ENCODE results near the gene PLXDC1.

GRCh38 chr17:39122991-39123390 lies 28.4 kb downstream of the PLXDC1 start:
- TF ChIP-seq HDAC2 (IDR thresholded peaks at IDR 0.05; ENCODE audit: borderline replicate concordance in 1 of 2, low read depth in 2 of 2, low read length in 2 of 2) (no peak), PHF8 (conservative IDR thresholded peaks at IDR 0.05; ENCODE audit: low read depth, low read length) (no peak), TAF7 (optimal IDR thresholded peaks at IDR 0.05; ENCODE audit: borderline replicate concordance, low read depth, low read length) (no peak), SUZ12 (IDR thresholded peaks at IDR 0.05; ENCODE audit: low read length) (no peak)
- TF ChIP-seq, protein P1, sequence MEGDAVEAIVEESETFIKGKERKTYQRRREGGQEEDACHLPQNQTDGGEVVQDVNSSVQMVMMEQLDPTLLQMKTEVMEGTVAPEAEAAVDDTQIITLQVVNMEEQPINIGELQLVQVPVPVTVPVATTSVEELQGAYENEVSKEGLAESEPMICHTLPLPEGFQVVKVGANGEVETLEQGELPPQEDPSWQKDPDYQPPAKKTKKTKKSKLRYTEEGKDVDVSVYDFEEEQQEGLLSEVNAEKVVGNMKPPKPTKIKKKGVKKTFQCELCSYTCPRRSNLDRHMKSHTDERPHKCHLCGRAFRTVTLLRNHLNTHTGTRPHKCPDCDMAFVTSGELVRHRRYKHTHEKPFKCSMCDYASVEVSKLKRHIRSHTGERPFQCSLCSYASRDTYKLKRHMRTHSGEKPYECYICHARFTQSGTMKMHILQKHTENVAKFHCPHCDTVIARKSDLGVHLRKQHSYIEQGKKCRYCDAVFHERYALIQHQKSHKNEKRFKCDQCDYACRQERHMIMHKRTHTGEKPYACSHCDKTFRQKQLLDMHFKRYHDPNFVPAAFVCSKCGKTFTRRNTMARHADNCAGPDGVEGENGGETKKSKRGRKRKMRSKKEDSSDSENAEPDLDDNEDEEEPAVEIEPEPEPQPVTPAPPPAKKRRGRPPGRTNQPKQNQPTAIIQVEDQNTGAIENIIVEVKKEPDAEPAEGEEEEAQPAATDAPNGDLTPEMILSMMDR (IDR thresholded peaks at IDR 0.05; ENCODE audit: control extremely low read depth in 1 of 3, insufficient read depth in 1 of 3, low read depth in 1 of 3, low read length in 3 of 3) = no peak

All from H1 (cell line).